ENCODE data around the gene C4orf50. TPM values are rescaled to one million over a fixed set of nuclear protein-coding genes. Genes with fewer than 3 reads are reported as not detected.
A peak's percentile ranks its signal among the peaks of the same experiment; 100 is the strongest.

C4orf50 gene
- total and polyA plus RNA-seq, 2 of the 13 experiments (the other 11 are each of a cell fraction or from before 2014, with no cell fraction given) = not detected

DNA sequence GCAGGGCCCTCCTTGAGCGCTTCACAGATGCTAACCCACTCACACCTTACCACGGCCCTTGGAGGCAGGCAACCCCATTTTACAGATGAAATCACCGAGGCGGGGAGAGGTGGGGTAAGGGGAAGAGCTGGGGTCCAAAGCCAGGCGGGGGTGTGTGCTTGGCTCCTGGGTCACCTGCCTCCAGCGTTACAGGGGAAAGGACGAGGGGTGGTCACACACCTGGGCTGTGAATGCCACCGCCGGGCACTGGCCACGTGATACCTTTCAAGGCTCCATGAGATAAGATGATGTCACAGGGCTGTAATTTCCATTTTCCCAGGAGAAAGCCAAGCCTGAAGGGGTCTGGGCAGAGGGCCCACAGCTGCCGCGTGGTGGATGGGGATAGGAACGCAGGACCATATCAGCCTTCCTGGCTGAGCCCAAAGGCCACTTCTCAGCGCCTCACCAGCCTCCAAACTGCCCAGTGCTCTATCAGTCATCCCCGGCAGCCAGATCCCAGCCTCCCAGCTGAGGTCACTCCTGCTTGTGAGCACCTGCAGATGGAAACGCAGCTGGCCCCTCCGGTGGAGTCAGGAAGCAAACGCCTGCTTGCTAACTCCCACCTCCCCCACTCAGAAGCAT is 62.9 kb downstream of the C4orf50 start:
- BruUV-seq (replicated peaks) = no TSS peak
- H3K4me1 ChIP-seq (ENCODE audit: insufficient read depth, low read length) = 0 out of 2 replicates have a peak, but pooled peaks cover 6% of the 10 kb centered on the region
- no peak overlapping the region for H3K9ac ChIP-seq (ENCODE audit: insufficient read depth, low read depth, low read length)
- no peaks in the 10 kb centered on the region for H3K9me3 ChIP-seq (ENCODE audit: low read length)
- ATAC-seq = no peak; the same call in 2 of the 3 replicates
- no peaks in the 10 kb centered on the region; a peak in 1 of 5 replicates for H3K36me3 ChIP-seq (replicated peaks in 1 of 2; ENCODE audit: control insufficient read depth in 1 of 2, insufficient read depth in 2 of 2, low read length in 2 of 2)
- no peak overlapping the region for H3K4me2 ChIP-seq (ENCODE audit: low read depth, low read length)
- H4K20me1 ChIP-seq (ENCODE audit: insufficient read depth, low read length) = no peaks in the 10 kb centered on the region
- in situ Hi-C loops (cut with HindIII; ENCODE audit: extremely low pct_ligation_motif_present, low pct_unique_long_range_greater_than_20kb) = no loop called here
- POLR2A ChIA-PET = no interaction called here
- CTCF ChIA-PET (ENCODE audit: low intra/inter-chr PET ratio, low total read pairs) = no interaction called here
- no peak for DNase-seq (ENCODE audit: low spot score)
- no peak for FAIRE-seq
- no peaks in the 10 kb centered on the region for H3K79me2 ChIP-seq (ENCODE audit: insufficient read depth, low read length)
- no peak overlapping the region for H2AFZ ChIP-seq (ENCODE audit: low read length)
- no peak for TF ChIP-seq ZNF768 (CRISPR knock-in tag; IDR thresholded peaks at IDR 0.05)
- TF ChIP-seq CREB1 (IDR thresholded peaks at IDR 0.05) = 0 out of 2 replicates have a peak, but pooled peaks have one; percentile 4
- TF ChIP-seq CREB1 (CRISPR knock-in tag; IDR thresholded peaks at IDR 0.05) = no peak
- peaks cover 8 to 81% of the 10 kb centered on the region in 2 experiments for H3K27me3 ChIP-seq (ENCODE audit: control insufficient read depth in 1 of 2, insufficient read depth in 2 of 2, low read length in 2 of 2)
- 14% methylated on average over 7 of the region's 18 CpGs for WGBS (ENCODE audit: low lambda C conversion rate)
- intact Hi-C loops (cut with micrococcal nuclease; ENCODE audit: unreplicated experiment) = no loop called here
- no peak overlapping the region for H3K27ac ChIP-seq (ENCODE audit: extremely low read length, insufficient read depth, low read length)
- no peak overlapping the region for H3K4me3 ChIP-seq (replicated peaks in 1 of 3; ENCODE audit: insufficient read depth in 1 of 3, low read depth in 2 of 3, low read length in 3 of 3)

DNA sequence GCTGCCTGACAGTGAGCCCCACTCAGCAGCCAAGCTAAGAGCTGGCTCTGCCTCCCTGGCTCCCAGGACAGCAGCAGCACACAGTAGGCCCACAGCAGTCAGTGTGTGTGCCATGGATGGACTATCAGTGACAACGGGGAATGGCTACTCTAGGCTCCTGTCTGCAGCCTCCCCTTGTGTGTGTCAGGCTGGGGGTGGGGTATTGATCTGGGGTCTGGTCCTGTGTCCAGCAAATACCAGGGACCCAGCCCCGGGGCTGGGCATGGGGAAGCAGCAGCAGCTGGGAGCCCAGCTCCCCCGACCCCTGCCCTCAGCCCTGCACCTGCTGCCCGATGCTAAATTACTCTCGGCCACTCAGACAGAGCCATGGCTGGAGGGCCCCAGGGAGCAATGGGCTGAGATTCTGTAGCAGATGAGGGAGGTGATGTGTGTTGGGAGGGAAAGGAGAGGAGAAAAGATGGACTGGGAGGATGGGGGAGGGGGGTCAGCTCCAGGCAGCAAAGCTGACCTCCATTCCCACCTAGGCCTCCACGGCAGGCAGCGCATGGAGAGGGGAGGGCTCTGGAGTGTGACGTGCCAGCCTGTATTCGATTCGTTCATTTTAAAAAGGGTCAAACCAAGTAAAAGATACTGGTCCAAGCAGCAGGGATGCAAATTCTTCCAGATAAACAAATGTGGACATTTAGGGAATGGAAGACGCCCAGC is 64.0 kb downstream of the C4orf50 start:
- in situ Hi-C loops (cut with HindIII; ENCODE audit: extremely low pct_ligation_motif_present, low pct_unique_long_range_greater_than_20kb) = no loop called here

More for the DNA sequence above, 64.0 kb downstream of the C4orf50 start:
- Histone ChIP-seq H3K27ac (ENCODE audit: extremely low read length, insufficient read depth, low read length) (no peak overlapping the region), H3K79me2 (ENCODE audit: insufficient read depth, low read length) (no peaks in the 10 kb centered on the region), H3K4me2 (ENCODE audit: low read depth, low read length) (no peak overlapping the region), H3K36me3 (replicated peaks in 1 of 2; ENCODE audit: control insufficient read depth in 1 of 2, insufficient read depth in 2 of 2, low read length in 2 of 2) (no peaks in the 10 kb centered on the region; a peak in 1 of 5 replicates), H2AFZ (ENCODE audit: low read length) (no peak overlapping the region), H3K4me3 (replicated peaks in 1 of 3; ENCODE audit: insufficient read depth in 1 of 3, low read depth in 2 of 3, low read length in 3 of 3) (no peak overlapping the region), H3K27me3 (ENCODE audit: control insufficient read depth in 1 of 2, insufficient read depth in 2 of 2, low read length in 2 of 2) (peaks cover 7 to 70% of the 10 kb centered on the region in 2 experiments), H3K9ac (ENCODE audit: insufficient read depth, low read depth, low read length) (no peak overlapping the region), H3K4me1 (ENCODE audit: insufficient read depth, low read length) (0 out of 2 replicates have a peak, but pooled peaks cover 6% of the 10 kb centered on the region), H4K20me1 (ENCODE audit: insufficient read depth, low read length) (no peaks in the 10 kb centered on the region), H3K9me3 (ENCODE audit: low read length) (no peaks in the 10 kb centered on the region)
- ChIA-PET POLR2A (no interaction called here), CTCF (ENCODE audit: low intra/inter-chr PET ratio, low total read pairs) (no interaction called here)
- no TSS peak for BruUV-seq (replicated peaks)
- DNase-seq (ENCODE audit: low spot score) = no peak
- no peak for FAIRE-seq
- TF ChIP-seq TCF7 (IDR thresholded peaks at IDR 0.05; ENCODE audit: low read depth) (no peak), ZKSCAN1 (IDR thresholded peaks at IDR 0.05; ENCODE audit: low read length) (0 out of 2 replicates have a peak, but pooled peaks have one; percentile 26)
- WGBS (ENCODE audit: low lambda C conversion rate) = 40% methylated on average over 10 of the region's 11 CpGs
- ATAC-seq = no peak
- intact Hi-C loops (cut with micrococcal nuclease; ENCODE audit: unreplicated experiment) = no loop called here

Measured in HepG2 (cell line).